Measurements from ENCODE around the gene TPBG.
"Not testable (repeated sequence)": the region's sequence is repeated elsewhere in the genome, so short reads cannot be mapped to it uniquely, and the experiment has no call there.

TPBG gene

GRCh38 chr6:82376636-82377035 lies 13.0 kb downstream of the TPBG start:
- no peak overlapping the region for H3K27ac ChIP-seq
- TF ChIP-seq CTCF (conservative IDR thresholded peaks at IDR 0.05), result no peak

- TF ChIP-seq CTCF (conservative IDR thresholded peaks at IDR 0.05), result no peak
These were observed 17.1 kb downstream of the TPBG start for GRCh38 chr6:82380566-82381185.

GRCh38 chr6:82381278-82381677 lies 17.7 kb downstream of the TPBG start:
- no peak for TF ChIP-seq CTCF (conservative IDR thresholded peaks at IDR 0.05)
- H3K27ac ChIP-seq, result no peak overlapping the region

More at GRCh38 chr6:82380566-82381185, 17.1 kb downstream of the TPBG start:
- no peak overlapping the region for H3K27ac ChIP-seq

GRCh38 chr6:82385102-82385501 lies 21.5 kb downstream of the TPBG start:
- H3K27ac ChIP-seq, result no peak overlapping the region
- TF ChIP-seq CTCF (conservative IDR thresholded peaks at IDR 0.05), result no peak

- H3K27ac ChIP-seq, result no peak overlapping the region
- no peak for TF ChIP-seq CTCF (conservative IDR thresholded peaks at IDR 0.05)
These were observed 21.9 kb downstream of the TPBG start for GRCh38 chr6:82385546-82385945.

- no peak overlapping the region for H3K27ac ChIP-seq
- TF ChIP-seq CTCF (conservative IDR thresholded peaks at IDR 0.05), result no peak
These were observed 22.3 kb downstream of the TPBG start for GRCh38 chr6:82385961-82386360.

GRCh38 chr6:82394770-82395169 lies 31.2 kb downstream of the TPBG start:
- H3K27ac ChIP-seq, result not testable (repeated sequence)

- no peak for TF ChIP-seq CTCF (conservative IDR thresholded peaks at IDR 0.05)
- H3K27ac ChIP-seq, result no peak overlapping the region
These were observed 33.5 kb downstream of the TPBG start for GRCh38 chr6:82396964-82397751.
